Neural progenitor cell (in vitro differentiated cells): ENCODE results near the gene CTIF. TPM values are rescaled to one million over a fixed set of nuclear protein-coding genes. Genes with fewer than 3 reads are reported as not detected.

ENCODE experiments used
- DNase-seq: peaks from one replicate; pipeline ENCODE4 v3.0.0-alpha.2; 2016; ENCODE audit warnings: low spot score
- H2AFZ ChIP-seq: fragments of 200-600 bp; sonication (generic); replicated peaks from 2 replicates; pipeline ENCODE4 v1.6.1; 2016; ENCODE audit warnings: antibody characterized with exemption
- H3F3A ChIP-seq: fragments of 200-600 bp; sonication (generic); 2 replicates; pipeline ENCODE4 v1.6.1; 2016; ENCODE audit warnings: antibody characterized with exemption, low read depth
- H3K27ac ChIP-seq: fragments of 200-600 bp; sonication (generic); 2 replicates; pipeline ENCODE4 v1.5.1; 2016; ENCODE audit warnings: mild to moderate bottlenecking
- H3K27me3 ChIP-seq: fragments of 200-600 bp; sonication (generic); 2 replicates; pipeline ENCODE4 v1.6.1; 2016; ENCODE audit warnings: mild to moderate bottlenecking, moderate library complexity
- H3K36me3 ChIP-seq: fragments of 200-600 bp; sonication (generic); 2 replicates; pipeline ENCODE4 v1.5.1; 2016
- H3K4me1 ChIP-seq: fragments of 200-600 bp; sonication (generic); 2 replicates; pipeline ENCODE4 v1.6.1; 2016; ENCODE audit warnings: mixed run types
- H3K4me2 ChIP-seq: fragments of 200-600 bp; sonication (generic); 2 replicates; pipeline ENCODE4 v1.6.1; 2016
- H3K4me3 ChIP-seq: fragments of 200-600 bp; sonication (generic); 2 replicates; pipeline ENCODE4 v1.5.1; 2016
- H3K79me2 ChIP-seq: fragments of 200-600 bp; sonication (generic); 2 replicates; pipeline ENCODE4 v1.6.1; 2016; ENCODE audit warnings: low read depth
- H3K9ac ChIP-seq: fragments of 200-600 bp; sonication (generic); 2 replicates; pipeline ENCODE4 v1.6.1; 2016
- H3K9me3 ChIP-seq: fragments of 200-600 bp; sonication (generic); 2 replicates; pipeline ENCODE4 v1.5.1; 2016; ENCODE audit warnings: low read depth
- H4K20me1 ChIP-seq: fragments of 200-600 bp; sonication (generic); 2 replicates; pipeline ENCODE4 v1.6.1; 2016; ENCODE audit warnings: low read depth
- H3K27ac Mint-ChIP-seq: 3 replicates; pipeline ENCODE4 v1.8.0; 2021; ENCODE audit warnings: mixed read lengths
- H3K27me3 Mint-ChIP-seq: 2 replicates; pipeline ENCODE4 v1.8.0; 2022; ENCODE audit warnings: low read depth, mild to moderate bottlenecking, inconsistent platforms, moderate library complexity, mixed read lengths; ENCODE audit not compliant: insufficient read depth
- H3K36me3 Mint-ChIP-seq: 3 replicates; pipeline ENCODE4 v1.8.0; 2021; ENCODE audit warnings: mixed read lengths
- H3K4me1 Mint-ChIP-seq: 3 replicates; pipeline ENCODE4 v1.8.0; 2021; ENCODE audit warnings: mixed read lengths
- H3K4me3 Mint-ChIP-seq: 3 replicates; pipeline ENCODE4 v1.8.0; 2021; ENCODE audit warnings: mild to moderate bottlenecking, moderate library complexity, mixed read lengths
- H3K9me3 Mint-ChIP-seq: 3 replicates; pipeline ENCODE4 v1.8.0; 2020; ENCODE audit warnings: mixed read lengths
- CTCF ChIP-seq: fragments of 200-600 bp; sonication (generic); IDR thresholded peaks from 2 replicates; pipeline ENCODE4 v1.5.1; 2017; ENCODE audit warnings: antibody characterized with exemption, mild to moderate bottlenecking
- EZH2 ChIP-seq: fragments of 200-600 bp; sonication (generic); IDR thresholded peaks from 2 replicates; pipeline ENCODE4 v1.6.1; 2017; ENCODE audit warnings: antibody characterized with exemption, mild to moderate bottlenecking, moderate library complexity
- EZH2phosphoT487 ChIP-seq: fragments of 200-600 bp; sonication (generic); IDR thresholded peaks from 2 replicates; pipeline ENCODE4 v1.6.1; 2017; ENCODE audit warnings: antibody characterized with exemption
- total RNA-seq: library from RNA; depleted of rRNA; stranded (reverse); fragments of >200 nt; gene quantifications from 2 replicates; pipeline ENCODE4 v1.2.3, GENCODE V29; 2015; ENCODE audit warnings: low replicate concordance

The CTIF gene
- total RNA-seq, 1 donor from 2014 or later, result 17.6 TPM

- Histone ChIP-seq H3K4me3 (no peak overlapping the region), H3K9ac (no peak overlapping the region), H3K9me3 (no peaks in the 10 kb centered on the region), H3K36me3 (no peaks in the 10 kb centered on the region), H3K27ac (no peak overlapping the region), H3K79me2 (no peaks in the 10 kb centered on the region), H2AFZ (no peak overlapping the region), H3F3A (peaks cover 1% of the 10 kb centered on the region), H3K27me3 (no peaks in the 10 kb centered on the region), H4K20me1 (no peaks in the 10 kb centered on the region), H3K4me2 (no peak overlapping the region), H3K4me1 (peaks cover 19% of the 10 kb centered on the region)
- Mint-ChIP-seq H3K36me3 (no peaks in the 10 kb centered on the region), H3K4me1 (peaks cover 34% of the 10 kb centered on the region), H3K9me3 (peaks cover 4% of the 10 kb centered on the region), H3K27ac (no peak overlapping the region), H3K4me3 (no peak overlapping the region), H3K27me3 (no peaks in the 10 kb centered on the region)
- no peak for DNase-seq
- TF ChIP-seq EZH2phosphoT487 (no peak), CTCF (no peak), EZH2 (no peak)
Measured at GRCh38 chr18:48599391-48599790, 60.6 kb downstream of the CTIF start.

GRCh38 chr18:48600046-48600445, 61.2 kb downstream of the CTIF start:
- H3K9me3 Mint-ChIP-seq, result peaks cover 4% of the 10 kb centered on the region

GRCh38 chr18:48600456-48601090, 61.7 kb downstream of the CTIF start:
- Mint-ChIP-seq H3K36me3 (no peaks in the 10 kb centered on the region), H3K4me3 (no peak overlapping the region), H3K9me3 (peaks cover 4% of the 10 kb centered on the region), H3K27me3 (no peaks in the 10 kb centered on the region), H3K4me1 (peaks cover 39% of the 10 kb centered on the region), H3K27ac (no peak overlapping the region)
- H3F3A ChIP-seq, result peaks cover 13% of the 10 kb centered on the region
- no peaks in the 10 kb centered on the region for H3K79me2 ChIP-seq
- no peak overlapping the region for H3K27ac ChIP-seq
- no peaks in the 10 kb centered on the region for H3K9me3 ChIP-seq
- no peaks in the 10 kb centered on the region for H3K36me3 ChIP-seq
- no peak for DNase-seq
- H3K4me3 ChIP-seq, result no peak overlapping the region
- TF ChIP-seq EZH2 (no peak), CTCF (no peak), EZH2phosphoT487 (no peak)
- H4K20me1 ChIP-seq, result no peaks in the 10 kb centered on the region
- no peak overlapping the region for H2AFZ ChIP-seq
- H3K9ac ChIP-seq, result no peak overlapping the region
- no peak overlapping the region for H3K4me2 ChIP-seq
- no peaks in the 10 kb centered on the region for H3K27me3 ChIP-seq
- peaks cover 28% of the 10 kb centered on the region for H3K4me1 ChIP-seq

More at GRCh38 chr18:48600046-48600445, 61.2 kb downstream of the CTIF start:
- Histone ChIP-seq H3K27me3 (no peaks in the 10 kb centered on the region), H3K4me3 (no peak overlapping the region), H3K79me2 (no peaks in the 10 kb centered on the region), H3F3A (peaks cover 8% of the 10 kb centered on the region), H4K20me1 (no peaks in the 10 kb centered on the region), H3K9ac (no peak overlapping the region), H3K4me1 (peaks cover 23% of the 10 kb centered on the region), H3K4me2 (no peak overlapping the region), H3K27ac (no peak overlapping the region), H2AFZ (no peak overlapping the region), H3K9me3 (no peaks in the 10 kb centered on the region), H3K36me3 (no peaks in the 10 kb centered on the region)
- H3K4me1 Mint-ChIP-seq, result peaks cover 34% of the 10 kb centered on the region
- H3K27ac Mint-ChIP-seq, result no peak overlapping the region
- no peaks in the 10 kb centered on the region for H3K27me3 Mint-ChIP-seq
- no peak for DNase-seq
- H3K4me3 Mint-ChIP-seq, result no peak overlapping the region
- no peaks in the 10 kb centered on the region for H3K36me3 Mint-ChIP-seq
- TF ChIP-seq CTCF, result no peak
- TF ChIP-seq EZH2phosphoT487, result no peak
- no peak for TF ChIP-seq EZH2
